Erythroblast (primary cell): ENCODE data around the gene ZNF22.

Source experiments
- GATA1 ChIP-seq: IDR thresholded peaks from 2 replicates; pipeline ENCODE4 v1.6.1; 2011; ENCODE audit warnings: low read depth, mild to moderate bottlenecking, control low read depth, low read length, moderate library complexity
- POLR2A ChIP-seq: IDR thresholded peaks from 2 replicates; pipeline ENCODE4 v1.6.1; 2011; ENCODE audit warnings: mild to moderate bottlenecking, low read length

- no peak for TF ChIP-seq POLR2A
- TF ChIP-seq GATA1 = no peak
Observed at GRCh38 chr10:44954042-44954441, 46.7 kb upstream of the ZNF22 start.
